ENCODE results near the gene ZNF80. TPM values are rescaled to one million over a fixed set of nuclear protein-coding genes. Genes with fewer than 3 reads are reported as not detected.

Gene ZNF80
- polyA plus RNA-seq, 2 of the 4 experiments (the other 2 are of a cell fraction), result not detected

GRCh38 chr3:114270019-114270418, 32.6 kb upstream of the ZNF80 start:
- Histone ChIP-seq H3K4me1 (peaks cover 4% of the 10 kb centered on the region; the same call in 1 of the 3 replicates), H3K9me3 (peaks cover 16% of the 10 kb centered on the region), H3K4me2 (no peak overlapping the region), H3K27ac (no peak overlapping the region), H3K4me3 (no peak overlapping the region)
- no peak for ATAC-seq
- no peak for DNase-seq (ENCODE audit: low read depth in 1 of 2, low spot score in 1 of 2)
- ChIA-PET POLR2A (no interaction called here), CTCF (no interaction called here)
- FAIRE-seq, result no peak
- WGBS (ENCODE audit: missing lambda C conversion rate), result 39% methylated on average over 2 of the region's 2 CpGs
- TF ChIP-seq MYC (IDR thresholded peaks at IDR 0.05; ENCODE audit: borderline replicate concordance, low read length), result no peak
- TF ChIP-seq HEYL (CRISPR knock-in tag; IDR thresholded peaks at IDR 0.05), result no peak

GRCh38 chr3:114260152-114260551, 22.8 kb upstream of the ZNF80 start:
- DNase-seq (ENCODE audit: low read depth in 1 of 2, low spot score in 1 of 2) (no peak), ATAC-seq (no peak), FAIRE-seq (no peak)
- CTCF ChIA-PET, result no interaction called here
- no peaks in the 10 kb centered on the region for H3K4me1 ChIP-seq
- no peak for TF ChIP-seq CHD4 (IDR thresholded peaks at IDR 0.05; ENCODE audit: borderline replicate concordance)
- no peak for TF ChIP-seq CTCF (IDR thresholded peaks at IDR 0.05)
- no peak for TF ChIP-seq FOSB (CRISPR knock-in tag; IDR thresholded peaks at IDR 0.05)
- no peak for TF ChIP-seq ZNF302 (CRISPR knock-in tag; IDR thresholded peaks at IDR 0.05)
- TF ChIP-seq SMC3 (IDR thresholded peaks at IDR 0.05), result no peak
- TF ChIP-seq RFX5 (IDR thresholded peaks at IDR 0.05), result no peak
- no peak for TF ChIP-seq RARB (CRISPR knock-in tag; IDR thresholded peaks at IDR 0.05)
- no peak for TF ChIP-seq NFE2L2 (conservative IDR thresholded peaks at IDR 0.05; ENCODE audit: low read length)
- TF ChIP-seq TFCP2L1 (CRISPR knock-in tag; IDR thresholded peaks at IDR 0.05), result no peak
- no peak for TF ChIP-seq FOXS1 (CRISPR knock-in tag; IDR thresholded peaks at IDR 0.05)
- H3K27ac ChIP-seq, result no peak overlapping the region
- H3K4me2 ChIP-seq, result no peak overlapping the region
- no peak overlapping the region for H3K4me3 ChIP-seq
- POLR2A ChIA-PET, result no interaction called here
- 0 out of 3 replicates have a peak, but pooled peaks cover 7% of the 10 kb centered on the region for H3K9me3 ChIP-seq

GRCh38 chr3:114259566-114259965, 22.2 kb upstream of the ZNF80 start:
- no peak overlapping the region for H3K4me3 ChIP-seq

GRCh38 chr3:114253505-114253904, 16.1 kb upstream of the ZNF80 start:
- no peak for FAIRE-seq
- no peak overlapping the region for H3K4me3 ChIP-seq
- TF ChIP-seq JUN (IDR thresholded peaks at IDR 0.05), result no peak
- no peak for TF ChIP-seq REST (IDR thresholded peaks at IDR 0.05)
- TF ChIP-seq CHD4 (IDR thresholded peaks at IDR 0.05; ENCODE audit: borderline replicate concordance), result no peak
- no peak for TF ChIP-seq CHD2 (IDR thresholded peaks at IDR 0.05; ENCODE audit: low read length, partially characterized antibody)
- no peak for TF ChIP-seq KDM1A (IDR thresholded peaks at IDR 0.05; ENCODE audit: low read depth)
- TF ChIP-seq NFE2L2 (conservative IDR thresholded peaks at IDR 0.05; ENCODE audit: low read length), result no peak
- no peak for TF ChIP-seq CEBPB (IDR thresholded peaks at IDR 0.05)
- TF ChIP-seq TP53 (CRISPR knock-in tag; IDR thresholded peaks at IDR 0.05), result no peak
- no peak for TF ChIP-seq HES2 (IDR thresholded peaks at IDR 0.05)

More at GRCh38 chr3:114259566-114259965, 22.2 kb upstream of the ZNF80 start:
- Histone ChIP-seq H3K9me3 (0 out of 3 replicates have a peak, but pooled peaks cover 7% of the 10 kb centered on the region), H3K27ac (no peak overlapping the region), H3K4me2 (no peak overlapping the region), H3K4me1 (no peaks in the 10 kb centered on the region)
- POLR2A ChIA-PET, result no interaction called here
- DNase-seq (ENCODE audit: low read depth in 1 of 2, low spot score in 1 of 2) (no peak), ATAC-seq (no peak), FAIRE-seq (no peak)
- WGBS (ENCODE audit: missing lambda C conversion rate), result 0% methylated on average over 1 of the region's 1 CpG
- CTCF ChIA-PET, result no interaction called here
- TF ChIP-seq PBX3 (IDR thresholded peaks at IDR 0.05) (no peak), KDM5A (IDR thresholded peaks at IDR 0.05) (no peak), CEBPB (IDR thresholded peaks at IDR 0.05) (no peak), CHD4 (IDR thresholded peaks at IDR 0.05; ENCODE audit: borderline replicate concordance) (no peak), FOSL2 (IDR thresholded peaks at IDR 0.05) (no peak), FOSL2 (CRISPR knock-in tag; IDR thresholded peaks at IDR 0.05) (no peak), NR3C1 (IDR thresholded peaks at IDR 0.05) (no peak), ZSCAN20 (CRISPR knock-in tag; IDR thresholded peaks at IDR 0.05) (no peak), HEYL (CRISPR knock-in tag; IDR thresholded peaks at IDR 0.05) (no peak), FOSB (CRISPR knock-in tag; IDR thresholded peaks at IDR 0.05) (no peak), EHF (CRISPR knock-in tag; IDR thresholded peaks at IDR 0.05) (no peak), CHD2 (IDR thresholded peaks at IDR 0.05; ENCODE audit: low read length, partially characterized antibody) (no peak), BHLHE40 (IDR thresholded peaks at IDR 0.05; ENCODE audit: low read depth, low read length) (no peak), ZNF302 (CRISPR knock-in tag; IDR thresholded peaks at IDR 0.05) (no peak)

More at GRCh38 chr3:114253505-114253904, 16.1 kb upstream of the ZNF80 start:
- POLR2A ChIA-PET, result no interaction called here
- ATAC-seq, result no peak; a peak in 1 of 6 replicates
- WGBS (ENCODE audit: missing lambda C conversion rate), result 14% methylated on average over 1 of the region's 1 CpG
- Histone ChIP-seq H3K4me1 (no peaks in the 10 kb centered on the region), H3K9me3 (0 out of 3 replicates have a peak, but pooled peaks cover 3% of the 10 kb centered on the region), H3K27ac (no peak overlapping the region), H3K4me2 (no peak overlapping the region)
- CTCF ChIA-PET, result no interaction called here
- DNase-seq (ENCODE audit: low read depth in 1 of 2, low spot score in 1 of 2), result no peak
